HG03571 (cell line): Measurements from ENCODE around the gene TMEM270.

Experiments
- ATAC-seq: cut with Tn5 transposase; IDR thresholded peaks from one replicate; pipeline ENCODE4 v1.9.1; 2021; ENCODE audit not compliant: unreplicated experiment

Gene TMEM270

DNA sequence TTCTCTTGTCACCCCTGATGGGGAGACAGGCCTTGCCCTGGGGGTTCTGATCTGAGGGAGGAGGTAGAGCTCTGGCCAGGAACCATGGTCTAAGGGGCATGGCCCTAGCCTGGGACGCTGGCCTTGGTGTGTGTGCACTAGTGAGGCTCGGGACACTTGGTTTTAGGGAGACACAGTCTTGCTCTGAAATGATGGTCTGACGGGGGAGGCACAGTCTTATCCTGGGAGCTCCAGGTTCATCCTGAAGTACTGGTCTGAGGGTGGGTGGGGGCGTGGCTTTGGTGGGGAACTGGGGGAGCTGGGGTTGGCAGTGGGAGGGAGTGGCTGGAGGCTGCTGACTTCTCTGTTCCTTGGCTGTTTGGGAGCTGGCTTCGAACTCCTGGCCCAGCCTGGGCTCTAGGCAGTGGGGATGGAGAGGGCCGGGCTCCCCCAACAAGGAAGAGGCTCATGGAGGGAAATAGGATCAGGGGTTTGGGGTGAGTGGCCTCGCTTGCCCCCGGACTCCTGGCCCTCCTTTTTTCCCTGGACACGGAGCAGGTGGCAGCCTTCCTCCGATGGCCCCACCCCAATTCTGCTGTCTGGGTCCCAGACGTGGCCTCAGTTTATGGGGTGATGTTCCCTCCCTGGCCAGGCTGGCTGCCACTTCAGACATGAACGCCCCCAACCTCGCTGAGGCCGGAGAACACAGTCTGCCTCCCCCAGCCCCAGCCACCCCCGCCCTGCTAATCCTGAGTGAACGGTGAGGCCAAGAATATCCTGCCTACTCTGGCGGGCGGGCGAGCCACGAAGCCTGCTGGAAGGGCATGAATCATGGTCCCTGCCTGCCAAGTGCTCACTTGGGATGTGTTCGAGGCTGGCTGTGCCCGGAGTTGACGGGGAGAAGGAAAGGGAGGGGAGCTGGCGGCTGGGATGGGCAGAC is 43.5 kb downstream of the TMEM270 start:
- ATAC-seq, result no peak

DNA sequence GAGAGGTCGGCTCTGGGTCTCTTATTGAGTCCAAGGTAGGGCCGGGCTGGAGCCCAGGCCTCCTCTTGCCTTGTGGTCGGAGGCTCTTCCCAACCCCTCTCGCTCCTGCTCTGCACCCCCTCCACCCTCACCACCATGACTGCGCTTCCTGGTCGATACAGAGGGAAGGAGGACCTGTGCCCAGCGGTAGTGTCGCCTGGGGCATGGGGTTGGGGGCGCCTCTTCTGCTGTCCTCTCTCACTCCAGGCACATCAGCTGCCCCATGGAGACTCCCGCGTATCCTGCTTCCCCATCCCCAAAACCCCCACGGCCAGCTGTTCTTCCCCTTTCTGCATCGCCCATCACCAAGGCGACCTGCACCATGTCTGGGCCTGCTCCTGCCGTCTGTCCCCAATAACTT is 44.4 kb downstream of the TMEM270 start:
- no peak for ATAC-seq

- ATAC-seq, result no peak
Measured at GRCh38 chr7:73906874-73907273, 45.9 kb downstream of the TMEM270 start.

GRCh38 chr7:73907554-73908122 is 46.7 kb downstream of the TMEM270 start:
- ATAC-seq, result no peak

DNA sequence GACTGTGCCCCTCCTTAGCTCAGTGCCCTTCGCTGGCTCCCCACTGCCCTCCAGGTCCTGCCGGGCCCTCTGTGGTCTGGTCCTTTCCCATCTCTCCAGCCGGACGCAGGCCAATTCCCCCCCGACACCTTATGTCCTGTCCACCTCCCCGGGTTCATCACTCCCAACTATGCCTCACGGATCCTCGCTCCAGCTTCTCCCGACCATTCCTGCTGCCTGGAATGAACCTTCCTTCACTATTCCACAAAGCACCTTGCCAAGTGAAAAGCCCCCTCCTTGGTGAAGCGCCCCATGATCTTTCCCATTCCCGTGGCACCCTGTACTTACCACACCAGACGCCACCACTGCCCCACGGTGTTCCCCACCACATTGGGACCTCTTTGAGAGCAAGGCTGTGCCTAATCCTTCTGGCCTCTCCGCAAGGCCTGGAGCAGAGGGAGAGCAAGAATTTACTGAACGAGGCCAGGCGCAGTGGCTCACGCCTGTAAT is 47.2 kb downstream of the TMEM270 start:
- no peak for ATAC-seq

GRCh38 chr7:73909051-73909941 is 48.3 kb downstream of the TMEM270 start:
- ATAC-seq, result no peak

- ATAC-seq, result no peak
Measured at GRCh38 chr7:73909996-73910395, 49.0 kb downstream of the TMEM270 start.

- ATAC-seq, result no peak
Measured at GRCh38 chr7:73912223-73912622, 51.3 kb downstream of the TMEM270 start.
